Gastroesophageal sphincter (tissue), 3 donors: ENCODE data around the gene ABHD12.

Experiments used
- CTCF ChIP-seq, 4 experiments: fragments of 200-600 bp in 2 of 4; fragments of 450-650 bp in 2 of 4; sonication (generic) in 1 of 4; IDR thresholded peaks; one replicate each; pipeline ENCODE4 v1.5.1; 2017 to 2019; ENCODE audit warnings: antibody characterized with exemption in 4 of 4, mild to moderate bottlenecking in 2 of 4, moderate library complexity in 2 of 4
- POLR2A ChIP-seq, 2 donors: fragments of 450-650 bp; IDR thresholded peaks; one replicate each; pipeline ENCODE4 v1.6.1; 2017; ENCODE audit warnings: antibody characterized with exemption in 2 of 2, mild to moderate bottlenecking in 2 of 2, moderate library complexity in 1 of 2
- POLR2AphosphoS5 ChIP-seq: sonication (generic); formaldehyde crosslinking; IDR thresholded peaks from one replicate; pipeline ENCODE4 v1.6.1; 2017; ENCODE audit warnings: antibody characterized with exemption

DNA sequence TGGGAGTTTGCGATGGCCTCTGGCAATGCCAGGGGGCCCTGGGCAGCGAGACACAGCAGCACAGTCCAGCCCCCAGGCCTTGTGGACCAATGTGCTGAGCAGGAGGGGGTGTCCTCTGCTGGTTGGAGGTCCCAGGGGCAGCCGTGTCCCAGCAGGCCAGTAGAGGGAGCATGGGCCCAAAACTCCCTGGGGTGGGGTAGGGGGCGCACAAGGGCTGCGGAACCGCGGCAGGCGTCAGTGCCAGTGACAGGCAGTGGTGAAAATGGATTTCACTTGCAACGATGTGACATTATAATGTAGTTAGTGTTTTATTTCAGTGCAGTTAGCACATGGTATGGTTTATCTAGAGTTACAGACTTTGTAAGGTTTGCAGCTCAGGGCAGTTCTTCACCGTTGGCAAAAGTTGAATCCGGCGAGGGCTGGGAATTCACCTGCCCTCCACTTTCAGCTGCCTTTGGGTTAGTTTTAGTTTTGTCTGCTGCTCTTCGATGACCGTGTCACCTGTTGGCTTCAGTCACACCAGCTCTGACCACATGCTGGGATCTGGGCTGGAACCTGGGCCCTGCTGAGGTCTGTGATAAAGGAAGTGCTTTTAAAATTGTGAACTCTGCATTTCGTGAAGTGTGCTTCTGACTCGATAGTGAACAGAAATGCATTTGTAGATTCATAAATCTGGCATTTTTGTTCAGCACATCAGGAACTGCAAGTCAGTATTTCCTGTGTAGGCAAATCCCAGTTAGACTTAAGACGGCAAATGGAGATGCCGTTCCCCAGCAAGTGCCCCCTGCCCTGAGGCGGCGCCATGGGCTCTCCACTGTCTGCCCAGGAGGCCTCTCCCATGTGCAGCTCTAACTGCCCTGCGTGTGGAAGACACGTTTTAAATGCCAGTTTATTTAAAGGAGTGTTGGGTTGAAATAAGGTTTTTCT is 95.9 kb downstream of the ABHD12 start:
- TF ChIP-seq CTCF (IDR thresholded peaks at IDR 0.05): peak in 3 of 4 experiments; percentile 68 to 81 (median 77)
- TF ChIP-seq POLR2AphosphoS5: peak; percentile 10
- peak in 1 of 2 donors; percentile 7 for TF ChIP-seq POLR2A (IDR thresholded peaks at IDR 0.05)
